ENCODE results near the gene CALHM3. TPM values are rescaled to one million over a fixed set of nuclear protein-coding genes. Genes with fewer than 3 reads are reported as not detected.

The CALHM3 gene
- total and polyA plus RNA-seq, 2 donors (not counting 3 experiments of a cell fraction or from before 2014, with no cell fraction given), result not detected

DNA sequence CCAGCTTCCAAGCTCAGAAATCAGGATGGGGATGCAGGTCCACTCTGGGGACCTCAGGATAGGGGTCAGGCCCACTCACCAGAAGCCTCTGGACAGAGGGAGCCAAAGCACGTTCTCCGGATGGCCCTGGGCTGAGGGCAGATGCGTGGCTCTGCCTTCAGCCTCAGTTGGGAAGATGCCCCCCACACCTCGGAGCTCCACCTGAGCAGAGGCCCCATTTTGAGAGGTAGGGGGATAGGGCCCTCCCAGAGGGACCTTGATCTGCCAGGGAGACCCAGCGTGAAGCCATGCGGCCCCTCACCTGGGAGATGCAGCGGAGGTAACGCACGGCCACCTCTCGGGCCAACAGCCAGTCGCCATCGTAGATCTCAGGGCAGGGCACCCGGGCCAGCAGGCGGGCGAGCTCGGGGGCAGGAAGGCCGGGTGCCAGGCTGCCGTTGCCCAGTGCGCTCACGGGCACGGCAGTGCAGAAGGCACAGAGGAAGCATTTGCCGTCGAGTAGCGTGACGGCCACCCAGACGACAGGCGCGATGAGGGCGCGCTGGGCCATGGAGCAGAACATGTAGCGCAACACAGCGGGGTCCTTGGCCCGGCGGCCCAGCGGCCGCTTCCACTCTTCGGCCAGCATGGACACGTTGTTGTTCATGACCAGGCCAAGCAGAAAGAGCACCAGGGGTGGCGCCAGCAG lies 21.0 kb downstream of the CALHM3 start:
- no peak overlapping the region for H2AFZ ChIP-seq (ENCODE audit: low read depth, low read length)
- no TSS peak for BruUV-seq (replicated peaks)
- H3K9me3 ChIP-seq (replicated peaks; ENCODE audit: control insufficient read depth, insufficient read depth, low read length), result no peaks in the 10 kb centered on the region
- intact Hi-C loops (cut with micrococcal nuclease) (no loop called here), dilution Hi-C loops (cut with MboI; ENCODE audit: extremely low pct_ligation_motif_present, low sequenced_read_pairs) (no loop called here)
- no peaks in the 10 kb centered on the region for H4K20me1 ChIP-seq (replicated peaks; ENCODE audit: control insufficient read depth, extremely low read depth, insufficient read depth, low read length)
- FAIRE-seq (no peak), DNase-seq (ENCODE audit: low read depth, low spot score) (no peak)
- POLR2A ChIA-PET, result no interaction called here
- H3K9ac ChIP-seq (replicated peaks; ENCODE audit: extremely low read depth, insufficient read depth, low read length), result no peak overlapping the region
- no peaks in the 10 kb centered on the region for H3K79me2 ChIP-seq (ENCODE audit: control insufficient read depth, insufficient read depth, low read length)
- H3K27me3 ChIP-seq (ENCODE audit: control insufficient read depth in 2 of 2, insufficient read depth in 2 of 2, low read length in 2 of 2), result no peaks in the 10 kb centered on the region
- H3K4me1 ChIP-seq (ENCODE audit: control insufficient read depth, extremely low read depth, insufficient read depth, low read length), result no peaks in the 10 kb centered on the region
- H3K27ac ChIP-seq (ENCODE audit: insufficient read depth, low read depth, low read length), result no peak overlapping the region
- no peaks in the 10 kb centered on the region for H3K36me3 ChIP-seq (ENCODE audit: control insufficient read depth in 2 of 2, extremely low read depth in 1 of 2, insufficient read depth in 2 of 2, low read length in 2 of 2)
- no peak for TF ChIP-seq MYC (IDR thresholded peaks at IDR 0.05; ENCODE audit: low read depth, low read length)
- TF ChIP-seq, protein P1, sequence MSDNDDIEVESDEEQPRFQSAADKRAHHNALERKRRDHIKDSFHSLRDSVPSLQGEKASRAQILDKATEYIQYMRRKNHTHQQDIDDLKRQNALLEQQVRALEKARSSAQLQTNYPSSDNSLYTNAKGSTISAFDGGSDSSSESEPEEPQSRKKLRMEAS (IDR thresholded peaks at IDR 0.05; ENCODE audit: insufficient read depth, insufficient read length), result no peak
- no peak for TF ChIP-seq POLR2A (IDR thresholded peaks at IDR 0.05; ENCODE audit: low read depth, low read length)
- TF ChIP-seq POLR2AphosphoS5 (IDR thresholded peaks at IDR 0.05; ENCODE audit: insufficient read depth, low read depth, low read length), result no peak
- no peak for TF ChIP-seq FOS (IDR thresholded peaks at IDR 0.05; ENCODE audit: borderline replicate concordance, insufficient read depth, low read length)
- no peak for TF ChIP-seq GATA2 (IDR thresholded peaks at IDR 0.05; ENCODE audit: insufficient read depth, insufficient read length, low read depth, low read length)
- TF ChIP-seq EZH2 (IDR thresholded peaks at IDR 0.05; ENCODE audit: borderline replicate concordance, low read depth, low read length, severe bottlenecking), result no peak
- TF ChIP-seq CTCF (IDR thresholded peaks at IDR 0.05; ENCODE audit: extremely low read depth in 1 of 2, insufficient read depth in 1 of 2, low read depth in 1 of 2, low read length in 2 of 2), result no peak
- TF ChIP-seq JUN (IDR thresholded peaks at IDR 0.05; ENCODE audit: borderline replicate concordance, insufficient read depth, insufficient read length, low read depth), result no peak
- CTCF ChIA-PET, result no interaction called here
- H3K4me2 ChIP-seq (ENCODE audit: insufficient read depth, low read length), result no peak overlapping the region
- no peak overlapping the region for H3K4me3 ChIP-seq (replicated peaks in 1 of 3; ENCODE audit: insufficient read depth in 1 of 3, low read depth in 1 of 3, low read length in 3 of 3)
- no peaks in the 10 kb centered on the region for H3K9me1 ChIP-seq (replicated peaks; ENCODE audit: control insufficient read depth, extremely low read depth, insufficient read depth, low read length)
